ENCODE results near the gene RAB3GAP1. TPM values are rescaled to one million over a fixed set of nuclear protein-coding genes. Genes with fewer than 3 reads are reported as not detected.

RAB3GAP1 gene
- total and polyA plus RNA-seq, 7 donors, result 24.5 to 52.7 (median 38.5) TPM

DNA sequence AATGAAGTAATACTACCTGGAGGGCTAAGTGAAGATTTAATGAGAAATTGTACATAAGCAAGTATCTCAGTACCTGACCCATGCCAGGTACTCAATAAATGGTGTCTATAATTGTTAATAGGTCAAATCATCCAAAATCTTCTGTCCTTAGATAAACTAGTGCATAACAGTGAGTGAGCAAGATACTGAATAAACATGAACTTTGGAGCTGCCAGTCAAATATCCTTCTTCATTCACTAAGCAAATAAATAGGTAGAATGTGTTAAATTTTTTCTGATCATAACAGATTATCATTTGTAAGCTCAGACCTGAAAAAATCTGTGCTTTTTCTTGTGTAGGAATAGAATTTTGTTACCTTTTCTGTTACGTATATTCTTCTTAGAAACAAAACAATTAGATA lies 39.6 kb downstream of the RAB3GAP1 start:
- intact Hi-C loops (cut with DNase I), result no loop called here
- TF ChIP-seq, protein P1, sequence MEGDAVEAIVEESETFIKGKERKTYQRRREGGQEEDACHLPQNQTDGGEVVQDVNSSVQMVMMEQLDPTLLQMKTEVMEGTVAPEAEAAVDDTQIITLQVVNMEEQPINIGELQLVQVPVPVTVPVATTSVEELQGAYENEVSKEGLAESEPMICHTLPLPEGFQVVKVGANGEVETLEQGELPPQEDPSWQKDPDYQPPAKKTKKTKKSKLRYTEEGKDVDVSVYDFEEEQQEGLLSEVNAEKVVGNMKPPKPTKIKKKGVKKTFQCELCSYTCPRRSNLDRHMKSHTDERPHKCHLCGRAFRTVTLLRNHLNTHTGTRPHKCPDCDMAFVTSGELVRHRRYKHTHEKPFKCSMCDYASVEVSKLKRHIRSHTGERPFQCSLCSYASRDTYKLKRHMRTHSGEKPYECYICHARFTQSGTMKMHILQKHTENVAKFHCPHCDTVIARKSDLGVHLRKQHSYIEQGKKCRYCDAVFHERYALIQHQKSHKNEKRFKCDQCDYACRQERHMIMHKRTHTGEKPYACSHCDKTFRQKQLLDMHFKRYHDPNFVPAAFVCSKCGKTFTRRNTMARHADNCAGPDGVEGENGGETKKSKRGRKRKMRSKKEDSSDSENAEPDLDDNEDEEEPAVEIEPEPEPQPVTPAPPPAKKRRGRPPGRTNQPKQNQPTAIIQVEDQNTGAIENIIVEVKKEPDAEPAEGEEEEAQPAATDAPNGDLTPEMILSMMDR (IDR thresholded peaks at IDR 0.05), result no peak
- H3K4me3 ChIP-seq, result no peak overlapping the region
- no peak overlapping the region for H3K27ac ChIP-seq
- no peaks in the 10 kb centered on the region for H3K27me3 ChIP-seq (ENCODE audit: insufficient read depth in 3 of 3, low read length in 2 of 3)
- ATAC-seq (no peak), DNase-seq (no peak)
- H3K4me1 ChIP-seq, result no peaks in the 10 kb centered on the region
- peaks cover 0 to 46% of the 10 kb centered on the region in 2 donors for H3K36me3 ChIP-seq (ENCODE audit: insufficient read depth in 1 of 2, low read depth in 1 of 2)
- 96 to 100% (median 96%) methylated on average over 1 of the region's 1 CpG for WGBS, 3 donors
- H3K9me3 ChIP-seq, result no peaks in the 10 kb centered on the region

DNA sequence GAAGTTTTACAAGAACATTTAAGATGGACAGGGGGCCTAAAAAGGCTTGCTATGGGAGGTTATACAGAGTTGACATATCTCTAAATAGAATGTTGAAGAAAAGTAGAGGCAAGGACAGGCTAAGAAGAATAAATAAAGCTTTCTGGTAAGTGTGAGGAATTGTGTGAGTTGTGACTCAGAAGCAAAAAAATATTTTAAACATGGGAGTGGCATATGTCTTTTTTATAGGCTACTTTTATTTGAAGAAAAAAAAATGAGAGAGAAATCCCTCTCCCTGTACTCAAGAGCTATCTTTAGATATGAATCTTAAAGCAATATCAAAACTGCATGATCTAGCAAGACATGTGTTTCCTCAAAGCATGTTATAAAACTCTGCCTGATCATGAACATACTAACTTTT lies 41.1 kb downstream of the RAB3GAP1 start:
- intact Hi-C loops (cut with DNase I), result no loop called here
- TF ChIP-seq, protein P1 (IDR thresholded peaks at IDR 0.05), result no peak
- H3K36me3 ChIP-seq (ENCODE audit: insufficient read depth in 1 of 2, low read depth in 1 of 2), result peaks cover 0 to 46% of the 10 kb centered on the region in 2 donors
- H3K4me3 ChIP-seq, result no peak overlapping the region
- no peaks in the 10 kb centered on the region for H3K9me3 ChIP-seq
- no peak for DNase-seq
- no peak overlapping the region for H3K27ac ChIP-seq
- ATAC-seq, result no peak
- no peaks in the 10 kb centered on the region for H3K4me1 ChIP-seq
- no peaks in the 10 kb centered on the region for H3K27me3 ChIP-seq (ENCODE audit: insufficient read depth in 3 of 3, low read length in 2 of 3)

DNA sequence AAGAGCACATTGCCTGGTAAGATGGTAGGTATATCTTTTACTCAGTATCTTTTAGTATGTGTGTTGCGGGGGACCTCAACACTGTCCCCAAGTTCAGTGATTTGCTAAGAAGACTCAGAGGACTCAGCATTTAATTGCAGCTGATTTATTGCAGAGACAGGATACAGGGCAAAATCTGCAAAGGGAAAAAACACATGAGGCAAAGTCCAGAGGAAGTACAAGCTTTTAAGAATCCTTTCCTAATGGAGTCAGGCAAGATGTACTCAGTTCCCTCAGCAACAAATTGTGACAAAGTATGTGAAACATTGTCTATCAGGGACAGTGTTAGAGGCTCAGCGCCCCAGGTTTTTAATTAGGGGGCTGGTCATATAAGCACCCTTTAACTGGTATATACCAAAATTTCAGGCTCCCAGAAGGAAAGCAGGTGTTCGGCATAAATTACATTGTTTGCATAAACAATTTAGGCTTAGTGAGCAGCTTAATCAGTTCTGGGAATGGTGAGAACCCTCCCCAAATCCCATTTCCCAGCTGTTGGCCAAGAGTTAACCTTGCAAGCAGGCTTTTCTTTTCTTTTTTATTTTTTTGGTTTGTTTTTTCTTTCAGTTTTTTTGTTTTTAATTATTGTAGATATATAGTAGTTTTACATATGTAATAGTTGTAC lies 41.7 kb downstream of the RAB3GAP1 start:
- TF ChIP-seq, protein P1 (IDR thresholded peaks at IDR 0.05), result no peak

DNA sequence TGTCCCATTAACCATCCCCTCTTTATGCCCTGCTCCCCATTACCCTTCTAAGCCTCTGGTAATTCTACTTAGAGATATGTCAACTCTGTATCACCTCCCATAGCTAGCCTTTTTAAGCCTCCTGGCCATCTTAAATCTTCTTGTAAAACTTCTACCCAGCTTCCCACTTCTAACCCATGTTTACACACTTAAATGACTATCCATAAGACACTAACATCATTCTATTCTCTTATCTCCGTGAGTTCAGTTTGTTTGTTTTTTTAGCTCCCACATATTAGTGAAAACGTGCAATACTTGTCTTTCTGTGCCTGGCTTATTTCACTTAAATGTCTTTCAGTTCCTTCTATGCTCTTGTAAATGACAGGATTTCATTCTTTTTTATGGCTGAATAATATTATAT lies 42.4 kb downstream of the RAB3GAP1 start:
- 95 to 99% (median 95%) methylated on average over 2 of the region's 2 CpGs for WGBS, 3 donors
- no peak for ATAC-seq
- Histone ChIP-seq H3K27me3 (ENCODE audit: insufficient read depth in 3 of 3, low read length in 2 of 3) (no peaks in the 10 kb centered on the region), H3K4me3 (no peak overlapping the region), H3K27ac (no peak overlapping the region), H3K4me1 (no peaks in the 10 kb centered on the region), H3K36me3 (ENCODE audit: insufficient read depth in 1 of 2, low read depth in 1 of 2) (peaks cover 0 to 46% of the 10 kb centered on the region in 2 donors), H3K9me3 (no peaks in the 10 kb centered on the region)
- TF ChIP-seq, protein P1 (IDR thresholded peaks at IDR 0.05), result no peak
- DNase-seq, result no peak
- intact Hi-C loops (cut with DNase I), result no loop called here

More for the DNA sequence above, 41.7 kb downstream of the RAB3GAP1 start:
- ATAC-seq (no peak), DNase-seq (no peak)
- Histone ChIP-seq H3K27ac (no peak overlapping the region), H3K36me3 (ENCODE audit: insufficient read depth in 1 of 2, low read depth in 1 of 2) (peaks cover 0 to 46% of the 10 kb centered on the region in 2 donors), H3K9me3 (no peaks in the 10 kb centered on the region), H3K4me1 (no peaks in the 10 kb centered on the region), H3K4me3 (no peak overlapping the region), H3K27me3 (ENCODE audit: insufficient read depth in 3 of 3, low read length in 2 of 3) (no peaks in the 10 kb centered on the region)
- intact Hi-C loops (cut with DNase I), result no loop called here
- WGBS, 3 donors, result 93 to 96% (median 95%) methylated on average over 3 of the region's 3 CpGs

DNA sequence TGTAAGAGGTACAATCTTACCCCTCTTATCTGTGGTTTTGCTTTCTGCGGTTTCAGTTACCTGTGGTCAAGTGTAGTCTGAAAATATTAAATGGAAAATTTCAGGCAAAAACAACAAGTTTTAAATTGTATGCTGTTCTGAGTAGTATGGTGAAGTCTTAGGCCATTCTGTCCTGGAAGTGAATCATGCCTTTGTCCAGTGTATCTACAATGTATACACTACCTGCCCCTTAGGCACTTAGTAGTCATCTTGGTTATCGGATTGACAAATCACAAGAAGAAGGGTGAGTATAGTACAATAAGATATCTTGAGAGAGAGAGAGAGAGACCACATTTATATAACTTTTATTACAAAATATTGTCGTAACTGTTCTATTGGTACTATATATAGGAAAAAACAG lies 43.5 kb downstream of the RAB3GAP1 start:
- H3K36me3 ChIP-seq (ENCODE audit: insufficient read depth in 1 of 2, low read depth in 1 of 2), result peaks cover 0 to 46% of the 10 kb centered on the region in 2 donors
- H3K4me1 ChIP-seq, result no peaks in the 10 kb centered on the region
- no peaks in the 10 kb centered on the region for H3K27me3 ChIP-seq (ENCODE audit: insufficient read depth in 3 of 3, low read length in 2 of 3)
- DNase-seq (no peak), ATAC-seq (no peak)
- no peak overlapping the region for H3K27ac ChIP-seq
- 96 to 100% (median 99%) methylated on average over 3 of the region's 3 CpGs for WGBS, 3 donors
- intact Hi-C loops (cut with DNase I), result no loop called here
- TF ChIP-seq, protein P1 (IDR thresholded peaks at IDR 0.05), result no peak
- no peaks in the 10 kb centered on the region for H3K9me3 ChIP-seq
- no peak overlapping the region for H3K4me3 ChIP-seq
